ENCODE data around the gene HIP1R. TPM values are rescaled to one million over a fixed set of nuclear protein-coding genes. Genes with fewer than 3 reads are reported as not detected.

HIP1R gene
- total RNA-seq, 1 donor from 2014 or later = 35.2 TPM

DNA sequence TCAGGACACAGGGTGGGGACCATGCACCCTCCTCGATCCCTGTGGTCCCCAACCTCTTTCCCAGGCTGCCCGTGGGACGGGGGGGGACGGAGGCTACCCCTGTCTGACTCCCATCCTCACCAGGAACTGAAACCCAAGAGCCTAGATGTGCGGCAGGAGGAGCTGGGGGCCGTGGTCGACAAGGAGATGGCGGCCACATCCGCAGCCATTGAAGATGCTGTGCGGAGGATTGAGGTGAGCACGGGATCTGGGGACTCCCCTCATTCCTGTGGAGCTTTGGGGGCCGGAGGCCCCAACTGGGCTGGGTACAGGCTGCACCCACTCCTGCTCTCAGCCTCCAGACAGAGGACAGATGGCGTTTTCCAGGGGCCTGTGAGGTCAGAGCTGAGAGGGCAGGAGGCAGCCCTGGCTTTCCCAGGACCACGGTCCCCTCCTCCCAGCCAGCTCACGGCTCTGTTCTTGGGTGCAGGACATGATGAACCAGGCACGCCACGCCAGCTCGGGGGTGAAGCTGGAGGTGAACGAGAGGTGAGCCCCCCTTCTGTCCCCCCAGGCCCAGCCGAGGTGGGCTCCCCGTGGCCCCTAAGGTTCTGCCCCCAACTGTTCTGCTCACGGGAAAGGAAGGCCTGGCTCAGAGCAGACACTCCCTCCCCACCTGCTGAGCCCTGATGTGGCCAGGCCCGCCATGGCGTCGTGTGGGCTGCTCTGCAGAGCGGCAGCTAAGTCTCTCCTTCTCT, 24.2 kb downstream of the HIP1R start:
- ATAC-seq = no peak

DNA sequence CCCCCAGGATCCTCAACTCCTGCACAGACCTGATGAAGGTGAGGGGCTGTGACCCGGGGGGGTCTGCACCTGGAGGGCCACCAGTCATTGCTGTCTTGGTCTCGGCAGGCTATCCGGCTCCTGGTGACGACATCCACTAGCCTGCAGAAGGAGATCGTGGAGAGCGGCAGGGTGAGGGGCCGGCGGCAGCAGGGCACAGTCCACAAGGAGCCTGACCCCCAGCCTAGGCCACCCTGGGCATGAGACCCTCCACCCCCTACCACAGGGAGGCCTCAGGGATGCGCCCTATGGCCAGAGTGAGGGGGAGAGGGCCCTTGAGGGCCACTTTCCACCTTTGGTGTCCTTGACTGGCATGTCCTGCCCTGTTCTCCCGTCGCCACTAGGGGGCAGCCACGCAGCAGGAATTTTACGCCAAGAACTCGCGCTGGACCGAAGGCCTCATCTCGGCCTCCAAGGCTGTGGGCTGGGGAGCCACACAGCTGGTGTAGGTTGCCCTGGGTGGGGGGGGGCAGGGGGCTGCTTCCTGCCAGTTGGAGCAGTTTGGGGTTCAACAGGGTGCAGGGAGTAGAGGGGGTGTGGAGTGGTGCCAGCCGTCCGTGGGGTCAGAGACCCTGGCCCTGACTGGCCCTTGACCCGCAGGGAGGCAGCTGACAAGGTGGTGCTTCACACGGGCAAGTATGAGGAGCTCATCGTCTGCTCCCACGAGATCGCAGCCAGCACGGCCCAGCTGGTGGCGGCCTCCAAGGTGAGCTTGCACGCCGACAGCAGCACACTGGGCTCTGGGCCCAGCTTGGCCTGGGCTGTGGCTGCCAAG, 25.0 kb downstream of the HIP1R start:
- DNase-seq (ENCODE audit: low spot score) = peak; percentile 87
- peak; percentile 65 for ATAC-seq

More for the DNA sequence above, 24.2 kb downstream of the HIP1R start:
- DNase-seq (ENCODE audit: low spot score) = no peak

DNA sequence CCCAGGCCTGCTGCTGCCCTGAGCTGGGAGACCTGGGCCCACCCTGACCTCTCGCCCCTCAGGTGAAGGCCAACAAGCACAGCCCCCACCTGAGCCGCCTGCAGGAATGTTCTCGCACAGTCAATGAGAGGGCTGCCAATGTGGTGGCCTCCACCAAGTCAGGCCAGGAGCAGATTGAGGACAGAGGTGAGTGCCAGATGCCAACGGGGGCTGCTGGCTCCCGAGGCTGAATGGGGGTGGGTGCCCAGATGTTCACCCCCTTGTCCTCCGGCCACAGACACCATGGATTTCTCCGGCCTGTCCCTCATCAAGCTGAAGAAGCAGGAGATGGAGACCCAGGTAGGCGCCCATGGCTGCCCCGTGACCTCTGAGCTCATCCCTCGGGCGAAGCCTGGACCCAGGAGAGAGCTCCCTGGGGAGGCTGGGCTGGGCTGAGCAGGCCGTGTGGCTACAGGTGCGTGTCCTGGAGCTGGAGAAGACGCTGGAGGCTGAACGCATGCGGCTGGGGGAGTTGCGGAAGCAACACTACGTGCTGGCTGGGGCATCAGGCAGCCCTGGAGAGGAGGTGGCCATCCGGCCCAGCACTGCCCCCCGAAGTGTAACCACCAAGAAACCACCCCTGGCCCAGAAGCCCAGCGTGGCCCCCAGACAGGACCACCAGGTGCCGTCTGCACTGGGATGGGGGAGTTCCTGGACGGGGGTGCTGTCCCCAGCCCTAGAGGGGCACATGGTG, 25.8 kb downstream of the HIP1R start:
- DNase-seq (ENCODE audit: low spot score) (peak; percentile 70), ATAC-seq (peak; percentile 35)

DNA sequence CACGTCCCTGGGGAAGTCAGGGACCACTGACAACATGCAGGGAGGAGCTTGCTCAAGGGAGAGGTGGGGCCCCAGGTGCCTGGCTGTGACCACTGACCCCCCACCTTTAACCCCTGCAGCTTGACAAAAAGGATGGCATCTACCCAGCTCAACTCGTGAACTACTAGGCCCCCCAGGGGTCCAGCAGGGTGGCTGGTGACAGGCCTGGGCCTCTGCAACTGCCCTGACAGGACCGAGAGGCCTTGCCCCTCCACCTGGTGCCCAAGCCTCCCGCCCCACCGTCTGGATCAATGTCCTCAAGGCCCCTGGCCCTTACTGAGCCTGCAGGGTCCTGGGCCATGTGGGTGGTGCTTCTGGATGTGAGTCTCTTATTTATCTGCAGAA, 26.3 kb downstream of the HIP1R start:
- DNase-seq (ENCODE audit: low spot score) (no peak), ATAC-seq (no peak)

DNA sequence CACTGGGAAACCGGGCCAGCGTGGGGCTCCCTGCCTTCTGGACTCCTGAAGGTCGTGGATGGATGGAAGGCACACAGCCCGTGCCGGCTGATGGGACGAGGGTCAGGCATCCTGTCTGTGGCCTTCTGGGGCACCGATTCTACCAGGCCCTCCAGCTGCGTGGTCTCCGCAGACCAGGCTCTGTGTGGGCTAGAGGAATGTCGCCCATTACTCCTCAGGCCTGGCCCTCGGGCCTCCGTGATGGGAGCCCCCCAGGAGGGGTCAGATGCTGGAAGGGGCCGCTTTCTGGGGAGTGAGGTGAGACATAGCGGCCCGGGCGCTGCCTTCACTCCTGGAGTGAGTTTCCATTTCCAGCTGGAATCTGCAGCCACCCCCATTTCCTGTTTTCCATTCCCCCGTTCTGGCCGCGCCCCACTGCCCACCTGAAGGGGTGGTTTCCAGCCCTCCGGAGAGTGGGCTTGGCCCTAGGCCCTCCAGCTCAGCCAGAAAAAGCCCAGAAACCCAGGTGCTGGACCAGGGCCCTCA, 26.9 kb downstream of the HIP1R start:
- DNase-seq (ENCODE audit: low spot score) = no peak
- no peak for ATAC-seq

DNA sequence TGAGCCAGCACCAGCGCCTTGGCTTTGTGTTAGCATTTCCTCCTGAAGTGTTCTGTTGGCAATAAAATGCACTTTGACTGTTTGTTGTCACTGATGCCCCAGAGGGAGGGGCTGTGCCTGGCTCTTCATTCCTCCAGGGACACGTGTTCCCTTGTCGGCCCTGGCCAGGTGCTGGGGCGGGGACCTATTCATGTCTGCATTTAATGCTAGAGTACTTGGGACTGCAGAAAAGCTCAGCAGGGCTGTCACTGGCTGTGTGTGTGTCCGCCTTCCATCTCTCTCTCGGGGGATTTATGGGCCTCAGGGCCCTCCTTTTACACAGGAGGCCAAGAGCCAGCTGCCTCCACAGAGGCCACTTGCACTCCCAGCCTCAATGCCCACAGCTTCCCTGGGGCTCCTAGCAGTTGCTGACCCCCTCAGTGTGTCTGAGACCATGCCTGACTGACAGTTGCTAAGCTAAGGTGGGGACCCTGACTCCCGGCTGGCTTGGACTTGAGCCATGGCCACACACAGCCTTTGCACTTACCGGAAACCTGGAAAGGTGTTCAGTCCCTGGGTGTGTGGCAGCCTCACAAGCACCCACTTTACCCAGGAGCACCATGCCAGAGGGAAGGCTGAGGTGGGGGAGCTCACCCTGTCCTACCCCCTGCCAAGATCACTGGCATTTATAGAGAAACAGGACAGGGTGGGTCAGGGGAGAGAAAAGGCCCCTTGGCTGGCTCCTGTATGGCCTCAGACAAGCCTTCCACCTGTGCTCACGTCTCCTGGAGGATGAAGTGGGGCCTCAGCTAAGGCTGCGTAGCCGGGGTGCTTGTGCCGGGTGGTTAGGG, 27.8 kb downstream of the HIP1R start:
- DNase-seq (ENCODE audit: low spot score) = peak; percentile 91
- ATAC-seq = peak; percentile 45

DNA sequence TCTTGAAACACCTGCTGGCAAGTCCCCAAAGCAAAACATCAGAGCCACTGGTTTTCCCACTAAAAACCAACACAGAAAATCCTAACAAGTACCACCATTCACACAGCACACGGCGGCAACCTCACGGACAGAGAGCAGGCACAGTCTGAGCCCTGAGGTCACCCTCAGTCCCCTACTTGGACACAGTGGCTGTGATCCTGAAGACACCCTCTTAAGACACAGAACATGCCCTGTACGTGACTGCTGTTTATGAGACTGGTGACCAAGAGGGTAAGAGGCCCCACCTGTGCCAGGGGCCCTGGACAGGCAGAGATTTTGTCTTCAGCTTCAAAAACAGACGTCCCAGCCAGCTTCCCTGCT, 29.6 kb downstream of the HIP1R start:
- DNase-seq (ENCODE audit: low spot score) (no peak), ATAC-seq (no peak)

DNA sequence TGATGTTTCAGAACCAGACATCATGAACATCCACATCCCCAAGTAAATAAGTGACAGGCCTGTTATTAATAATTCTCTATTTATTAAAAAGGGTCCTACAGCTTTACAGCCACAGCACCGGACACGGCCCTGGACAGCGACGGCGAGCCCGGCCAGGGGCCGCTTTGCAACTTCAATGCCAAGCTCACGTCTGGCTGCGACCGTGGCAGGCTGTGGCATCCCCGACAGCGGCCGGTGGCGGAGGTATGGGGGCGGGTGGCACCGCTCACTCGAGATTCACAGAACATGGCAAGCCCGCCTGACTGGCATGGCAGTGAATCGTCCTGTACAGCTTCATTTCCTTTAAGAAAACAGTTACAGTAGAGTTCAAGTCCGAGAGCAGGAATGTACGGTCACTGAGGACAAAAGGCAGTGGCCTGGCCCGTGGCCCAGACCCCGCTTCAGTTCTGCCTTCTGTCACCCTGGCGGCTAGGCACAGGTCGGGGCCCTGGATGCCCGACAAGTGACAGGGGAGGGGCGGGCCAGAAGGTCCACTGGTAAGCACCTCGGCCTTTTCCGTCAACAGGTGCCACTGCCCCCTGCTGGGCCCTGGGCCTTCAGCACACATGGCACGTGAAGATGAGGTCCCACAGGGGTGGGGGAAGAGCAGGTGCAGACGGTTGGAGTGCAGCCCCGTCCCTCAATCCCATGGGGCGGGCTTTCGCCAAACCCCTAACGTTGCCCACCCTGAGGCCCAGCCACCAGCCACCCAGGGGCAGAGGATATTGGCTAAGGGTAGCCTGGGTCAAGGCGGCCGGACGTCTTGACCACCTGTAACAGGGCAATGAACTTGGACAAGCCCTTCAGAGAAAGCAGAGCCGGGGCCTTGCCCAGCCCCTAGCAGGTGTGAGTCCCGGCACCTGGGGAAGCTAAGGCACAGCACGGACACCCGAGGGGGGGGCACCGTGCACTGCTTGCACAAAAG, 30.3 kb downstream of the HIP1R start:
- ATAC-seq = peak; percentile 52
- peak; percentile 96 for DNase-seq (ENCODE audit: low spot score)

DNA sequence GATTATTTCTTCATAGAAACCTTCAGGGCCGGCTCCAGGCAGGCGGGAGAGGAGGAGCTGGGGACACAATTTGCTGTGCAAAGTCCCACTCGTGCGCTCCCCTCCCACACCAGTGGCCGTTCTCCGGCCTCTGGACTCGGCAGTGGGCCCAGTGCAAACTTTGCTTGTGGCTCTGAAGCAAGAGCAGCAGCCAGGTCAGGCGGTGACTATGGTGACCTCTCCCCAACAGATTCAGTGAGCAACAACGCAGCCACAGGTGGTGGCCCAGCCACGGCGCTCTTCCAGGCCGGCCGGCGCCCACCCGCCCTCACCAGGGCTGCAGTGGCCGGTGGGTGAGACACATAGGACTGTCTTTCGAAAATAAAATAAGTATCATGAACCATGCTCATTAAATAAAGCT, 31.1 kb downstream of the HIP1R start:
- DNase-seq (ENCODE audit: low spot score) = peak; percentile 97
- ATAC-seq = peak; percentile 40

DNA sequence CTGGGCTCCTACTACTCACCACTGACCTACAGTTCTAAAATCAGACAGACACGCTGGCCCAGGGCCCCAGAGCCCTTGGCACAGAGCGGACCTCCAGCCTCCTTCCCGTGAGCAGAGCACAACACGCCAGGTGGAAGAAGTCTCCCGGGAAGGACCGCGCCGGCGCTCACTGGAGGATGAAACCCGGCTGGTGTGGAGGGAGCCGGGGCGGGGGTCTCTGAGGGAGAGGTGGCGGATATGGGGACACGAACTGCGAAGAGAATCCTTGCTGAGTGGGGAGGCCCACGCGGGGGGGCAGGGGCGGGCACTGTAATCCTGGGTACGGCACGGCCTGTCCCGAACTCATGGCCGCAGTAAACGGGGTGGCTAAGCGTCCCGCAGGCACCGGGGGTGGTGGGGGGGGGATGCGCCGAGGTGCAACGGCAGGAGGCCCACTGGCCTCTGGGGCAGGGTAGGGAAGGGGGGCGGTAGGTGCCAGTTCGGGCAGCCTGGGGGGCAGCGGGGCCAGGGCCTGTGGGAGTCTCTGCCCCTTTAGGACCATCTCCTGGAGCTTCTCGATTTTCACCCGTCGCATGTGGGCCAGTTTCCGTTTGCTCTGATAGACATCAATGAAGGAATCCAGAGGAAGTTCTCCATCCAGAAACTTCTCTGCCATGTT, 31.8 kb downstream of the HIP1R start:
- peak; percentile 75 for DNase-seq (ENCODE audit: low spot score)
- peak; percentile 36 for ATAC-seq

DNA sequence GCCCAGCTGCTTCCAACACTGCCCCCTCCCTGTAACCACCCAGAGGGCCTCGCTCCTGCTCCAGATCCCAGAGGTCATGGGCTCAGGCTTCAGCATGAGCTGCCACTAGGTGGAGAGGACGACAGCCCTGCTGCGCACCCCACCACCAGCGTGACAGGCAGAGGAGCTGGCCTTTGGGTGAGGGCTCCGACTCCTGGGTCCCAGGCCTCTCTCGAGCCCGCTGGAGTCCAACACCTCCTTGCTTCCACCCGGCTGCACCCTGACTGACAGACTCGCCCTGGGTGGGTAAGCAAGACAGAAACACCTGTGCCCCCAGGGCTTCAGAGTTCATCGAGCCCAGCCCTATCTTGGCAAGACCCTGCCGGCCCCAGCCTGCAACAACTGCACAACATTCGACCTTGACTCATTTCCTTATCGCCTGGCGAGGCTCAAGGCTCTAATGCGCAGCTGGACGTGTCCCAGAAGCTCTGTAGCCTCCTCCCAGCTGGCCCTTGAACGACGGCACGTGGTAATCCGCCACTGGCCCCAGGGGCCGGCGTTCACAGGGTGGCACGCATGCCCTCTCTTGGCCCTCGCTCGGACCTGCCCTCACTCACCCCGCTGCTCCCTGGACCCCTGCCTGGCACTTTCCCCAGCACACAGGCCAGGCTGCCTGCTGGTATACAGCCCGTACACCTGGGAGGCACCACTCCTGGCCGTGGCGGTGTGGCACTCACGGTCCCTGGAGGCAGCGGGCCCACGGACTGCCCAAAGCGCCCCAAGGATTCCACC, 32.6 kb downstream of the HIP1R start:
- ATAC-seq (peak; percentile 62), DNase-seq (ENCODE audit: low spot score) (peak; percentile 98)

DNA sequence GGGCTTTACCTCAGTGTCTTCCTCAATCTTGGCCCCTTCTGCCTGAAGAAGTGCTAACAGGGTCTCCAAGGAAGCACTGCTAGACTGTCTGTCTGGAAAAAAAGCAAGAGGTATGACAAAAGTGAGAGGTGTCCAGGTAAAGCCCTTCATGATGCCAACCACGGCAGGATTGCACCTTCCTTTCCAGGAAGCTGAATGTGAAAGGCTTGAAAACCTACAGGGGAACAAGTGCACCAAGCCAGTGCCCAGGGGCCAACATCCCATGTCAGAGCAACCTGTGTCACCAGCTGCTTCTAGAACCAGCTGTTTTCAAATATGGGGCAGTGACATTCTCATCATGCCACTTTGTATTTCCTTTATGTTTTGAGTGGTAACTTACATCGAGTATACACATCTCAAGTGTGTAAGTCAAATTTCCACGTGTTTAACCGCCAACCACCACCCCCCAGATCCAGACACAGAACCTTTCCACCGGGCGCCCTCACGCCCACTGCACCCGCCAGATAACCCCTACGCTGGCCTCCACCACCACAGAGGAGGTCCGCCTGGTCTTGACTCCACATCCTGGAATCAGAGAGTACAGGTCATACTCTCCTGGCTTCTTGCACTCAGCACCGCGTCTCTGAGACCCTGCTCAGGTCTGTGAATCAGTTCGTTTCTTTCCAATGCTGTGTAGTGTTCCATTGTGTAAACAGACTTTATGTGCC, 33.4 kb downstream of the HIP1R start:
- ATAC-seq (no peak), DNase-seq (ENCODE audit: low spot score) (no peak)

DNA sequence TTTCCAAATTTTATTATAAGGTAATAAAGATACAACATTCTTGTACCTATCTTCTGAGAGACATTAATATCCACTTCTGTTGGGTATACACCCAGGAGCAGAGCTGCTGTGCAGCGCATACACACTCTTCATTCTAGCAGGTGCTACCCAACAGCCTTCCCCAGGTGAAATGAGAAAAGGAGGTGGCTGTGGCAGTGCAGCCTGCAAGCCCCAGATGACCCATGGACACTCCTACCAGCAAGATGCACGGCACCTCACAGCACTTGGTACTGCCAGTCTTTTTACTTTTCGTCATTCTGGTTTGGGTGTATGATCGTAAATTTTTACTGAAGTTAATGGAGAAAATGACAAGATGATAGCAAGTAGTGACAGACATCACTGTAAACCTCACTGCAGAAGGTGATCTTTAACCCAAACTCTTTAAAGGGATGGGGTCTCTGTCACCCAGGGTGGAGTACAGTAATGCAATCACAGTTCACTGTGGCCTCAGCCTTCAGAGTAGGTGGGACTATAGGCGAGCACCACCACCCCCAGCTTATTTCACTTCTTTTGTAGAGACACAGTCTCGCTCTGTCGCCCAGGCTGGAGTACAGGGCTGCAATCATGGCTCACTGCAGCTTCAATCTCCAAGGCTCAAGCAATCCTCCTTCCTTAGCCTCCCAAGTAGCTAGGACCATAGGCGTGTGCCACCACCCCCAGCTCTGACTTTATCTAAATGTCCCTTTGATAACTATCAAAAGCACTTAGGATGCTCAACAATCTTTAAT, 34.1 kb downstream of the HIP1R start:
- no peak for DNase-seq (ENCODE audit: low spot score)
- no peak for ATAC-seq

DNA sequence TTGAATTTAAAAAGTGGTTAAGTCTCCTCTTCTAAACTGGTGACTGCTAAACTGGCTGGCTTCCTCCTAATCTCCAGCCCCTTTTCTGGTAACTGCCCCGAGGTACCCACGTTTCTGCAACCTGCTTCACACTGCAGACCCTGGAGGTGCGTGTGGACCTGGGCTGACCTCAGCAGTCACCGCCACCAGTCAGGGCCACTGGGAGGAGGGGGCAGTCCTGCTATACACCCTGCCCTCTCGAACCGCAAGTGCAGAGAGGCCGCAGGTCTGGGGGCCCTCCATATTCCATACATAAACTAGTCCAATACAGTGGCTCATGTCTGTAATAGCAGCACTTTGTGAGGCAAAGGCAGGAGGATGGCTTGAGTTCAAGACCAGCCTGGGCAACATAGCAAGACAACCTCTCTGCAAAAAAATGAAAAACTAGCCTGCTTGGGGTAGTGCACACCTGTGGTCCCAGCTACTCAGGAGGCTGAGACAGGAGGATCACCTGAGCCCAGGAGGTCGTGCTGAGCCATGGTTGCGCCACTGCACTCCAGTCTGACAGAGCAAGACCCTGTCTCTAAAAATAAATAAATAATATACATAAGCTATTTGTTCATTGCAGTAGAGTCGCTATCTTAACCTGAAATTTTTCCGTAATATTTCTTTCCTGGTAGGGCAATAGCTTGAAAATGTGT, 35.0 kb downstream of the HIP1R start:
- ATAC-seq (no peak), DNase-seq (ENCODE audit: low spot score) (peak; percentile 37)

DNA sequence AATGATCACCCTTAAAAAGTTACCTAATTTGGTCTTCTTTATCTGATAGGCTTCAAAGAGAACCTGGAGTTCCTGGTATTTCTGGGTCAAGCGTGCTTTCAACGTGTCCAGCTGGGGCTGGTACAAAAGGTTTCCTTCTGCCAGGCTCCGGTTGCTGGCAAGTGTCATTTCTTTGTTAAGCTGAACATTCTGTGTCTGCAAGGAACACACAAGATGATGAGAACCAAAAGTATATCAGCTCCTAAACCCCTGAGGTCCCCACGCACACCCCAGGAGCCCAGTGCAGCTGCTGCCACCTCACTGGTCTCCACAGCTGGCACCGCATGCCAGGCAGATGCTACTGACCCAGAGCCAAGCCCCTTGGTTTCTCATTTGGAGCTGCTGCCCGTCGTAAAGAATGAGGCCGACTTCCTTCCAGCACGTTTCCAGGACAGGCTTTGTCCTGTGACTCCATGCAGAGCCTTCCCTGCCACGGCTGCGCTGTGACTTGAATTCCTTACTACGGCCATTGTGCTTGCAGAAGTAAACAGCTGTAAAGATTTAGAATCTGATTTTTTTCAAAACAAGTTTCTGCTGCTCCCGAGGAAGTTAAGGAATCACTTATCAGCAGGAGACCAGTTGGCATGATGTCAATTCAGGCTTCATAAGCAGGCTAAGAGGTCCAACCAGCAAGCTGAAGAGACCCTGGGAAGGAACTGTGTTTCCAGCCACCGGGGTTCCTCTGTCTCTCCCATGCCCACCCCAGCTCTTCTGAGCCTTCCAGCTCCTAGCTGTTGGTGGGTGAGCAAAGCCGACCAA, 35.8 kb downstream of the HIP1R start:
- peak; percentile 4 for ATAC-seq
- peak; percentile 82 for DNase-seq (ENCODE audit: low spot score)

All from left lobe of liver (tissue), 2 donors.